Daoy (cell line): ENCODE data around the gene CSRP1. TPM values are rescaled to one million over a fixed set of nuclear protein-coding genes. Genes with fewer than 3 reads are reported as not detected.
"Not testable (repeated sequence)": the region's sequence is repeated elsewhere in the genome, so short reads cannot be mapped to it uniquely, and the experiment has no call there.

Experiments used
- DNase-seq: peaks from one replicate; pipeline ENCODE4 v3.0.0-alpha.2; 2015; ENCODE audit warnings: low read depth
- total RNA-seq: library from RNA; depleted of rRNA; stranded (reverse); fragments of >200 nt; shearing (Covaris generic); gene quantifications from 2 replicates; pipeline ENCODE4 v1.2.3, GENCODE V29; 2014

CSRP1 gene
- total RNA-seq, 1 experiment from 2014 or later: 866 TPM

DNA sequence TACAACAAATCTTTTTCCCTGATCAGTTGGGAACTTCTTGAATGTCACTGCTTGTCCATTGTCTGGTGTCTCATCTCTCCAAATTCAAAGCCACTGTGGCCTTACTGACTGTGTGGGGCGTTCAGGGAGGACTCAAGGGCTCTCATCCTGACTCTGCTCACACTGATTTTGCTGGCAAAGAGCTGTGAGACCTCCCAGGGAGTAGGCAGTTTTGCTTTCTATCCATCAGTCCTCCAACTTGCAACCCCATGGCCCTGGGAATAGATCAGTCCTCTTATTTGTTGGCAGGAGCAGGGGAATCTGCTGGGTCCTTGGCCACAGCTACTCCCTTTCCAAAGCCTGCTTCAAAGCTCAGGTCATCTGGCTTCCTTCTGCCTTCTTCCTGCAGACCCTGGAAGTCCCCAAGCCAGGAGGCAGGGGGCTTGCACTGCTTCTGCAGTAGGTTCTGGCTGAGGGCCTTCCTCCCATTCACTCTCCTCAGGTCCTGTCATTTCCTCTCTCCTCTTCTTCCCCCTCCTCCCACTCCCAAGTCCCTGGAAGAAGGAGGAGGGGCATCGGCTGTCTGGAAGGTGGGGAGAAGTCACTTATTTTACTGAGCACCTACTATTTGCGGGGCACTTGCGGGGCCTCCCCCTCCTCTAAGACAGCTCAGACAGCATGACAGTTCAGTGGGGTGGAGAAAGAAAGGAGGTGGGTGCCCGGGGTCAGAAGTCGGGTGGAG lies 31.1 kb upstream of the CSRP1 start:
- DNase-seq: peak; percentile 74

DNA sequence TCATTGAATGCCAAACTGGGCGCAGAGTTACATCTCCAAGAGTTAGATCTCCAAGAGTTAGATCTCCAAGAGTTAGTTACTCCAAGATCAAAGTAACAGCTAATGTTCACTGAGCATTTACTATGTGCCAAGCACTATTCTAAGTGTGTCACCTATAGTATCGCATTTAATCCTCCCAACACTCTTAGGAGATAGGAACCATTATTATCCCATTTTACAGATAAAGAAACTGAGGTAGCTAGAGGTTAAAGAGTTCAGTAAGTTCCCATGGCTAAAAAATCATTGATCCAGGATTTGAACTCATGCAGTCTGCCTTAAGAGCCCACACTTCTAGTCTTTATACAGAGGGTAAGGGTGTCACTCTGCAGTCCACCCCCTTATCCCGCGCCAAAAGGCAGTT lies 30.5 kb upstream of the CSRP1 start:
- DNase-seq: no peak

DNA sequence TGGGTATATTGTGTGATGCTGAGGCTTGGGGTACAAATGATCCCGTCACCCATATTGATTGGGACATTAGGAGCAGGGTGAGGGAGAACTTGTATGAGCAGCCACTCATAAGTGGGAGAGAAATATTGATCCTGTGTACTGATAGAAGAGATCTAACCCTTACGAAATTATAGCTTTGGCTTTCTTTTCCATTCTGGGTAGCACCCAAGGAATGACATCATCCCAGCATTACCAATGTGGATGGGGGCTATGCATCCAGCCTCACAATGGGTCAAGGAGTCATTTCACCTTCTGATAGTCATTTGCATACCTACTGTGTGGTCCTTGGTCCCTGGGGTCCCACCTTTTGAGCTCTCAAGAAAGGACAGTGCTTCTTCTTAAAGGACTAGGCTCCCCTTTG lies 30.1 kb upstream of the CSRP1 start:
- DNase-seq: no peak

DNA sequence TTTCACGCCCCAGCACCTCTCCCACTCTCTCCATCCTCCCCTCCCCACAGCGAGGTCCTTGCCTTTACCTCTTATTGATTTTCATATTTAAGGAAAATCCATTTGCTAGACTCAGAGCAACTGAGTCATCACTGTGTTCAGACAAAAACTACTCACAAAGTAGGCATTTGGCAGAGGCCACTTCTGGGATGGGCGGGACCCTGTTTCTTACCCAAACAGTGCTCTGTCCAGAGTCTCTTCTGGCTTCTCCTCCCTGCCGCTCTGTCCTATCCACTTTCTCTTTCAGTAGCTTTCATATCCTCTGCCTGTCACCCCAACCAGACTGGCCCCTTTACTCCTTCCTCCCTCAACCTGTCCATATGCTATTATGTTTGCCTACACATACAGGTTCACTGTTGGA lies 29.6 kb upstream of the CSRP1 start:
- DNase-seq: peak; percentile 87

DNA sequence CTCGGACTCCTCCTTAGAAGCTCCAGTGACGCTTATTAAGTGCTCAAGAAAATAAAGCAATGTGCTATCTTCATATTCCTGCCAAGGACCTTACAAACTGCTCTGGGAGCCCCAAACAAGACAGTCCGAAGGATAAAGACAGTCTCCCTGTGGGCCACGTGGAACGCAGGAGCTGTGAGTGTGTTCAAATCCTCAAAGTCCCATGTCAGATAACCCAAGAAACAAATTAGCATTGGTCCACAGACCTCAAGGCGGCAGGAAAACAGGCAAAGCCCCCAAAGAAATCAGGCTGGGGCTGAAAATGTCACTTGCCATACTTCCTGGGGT lies 29.0 kb upstream of the CSRP1 start:
- DNase-seq: no peak

DNA sequence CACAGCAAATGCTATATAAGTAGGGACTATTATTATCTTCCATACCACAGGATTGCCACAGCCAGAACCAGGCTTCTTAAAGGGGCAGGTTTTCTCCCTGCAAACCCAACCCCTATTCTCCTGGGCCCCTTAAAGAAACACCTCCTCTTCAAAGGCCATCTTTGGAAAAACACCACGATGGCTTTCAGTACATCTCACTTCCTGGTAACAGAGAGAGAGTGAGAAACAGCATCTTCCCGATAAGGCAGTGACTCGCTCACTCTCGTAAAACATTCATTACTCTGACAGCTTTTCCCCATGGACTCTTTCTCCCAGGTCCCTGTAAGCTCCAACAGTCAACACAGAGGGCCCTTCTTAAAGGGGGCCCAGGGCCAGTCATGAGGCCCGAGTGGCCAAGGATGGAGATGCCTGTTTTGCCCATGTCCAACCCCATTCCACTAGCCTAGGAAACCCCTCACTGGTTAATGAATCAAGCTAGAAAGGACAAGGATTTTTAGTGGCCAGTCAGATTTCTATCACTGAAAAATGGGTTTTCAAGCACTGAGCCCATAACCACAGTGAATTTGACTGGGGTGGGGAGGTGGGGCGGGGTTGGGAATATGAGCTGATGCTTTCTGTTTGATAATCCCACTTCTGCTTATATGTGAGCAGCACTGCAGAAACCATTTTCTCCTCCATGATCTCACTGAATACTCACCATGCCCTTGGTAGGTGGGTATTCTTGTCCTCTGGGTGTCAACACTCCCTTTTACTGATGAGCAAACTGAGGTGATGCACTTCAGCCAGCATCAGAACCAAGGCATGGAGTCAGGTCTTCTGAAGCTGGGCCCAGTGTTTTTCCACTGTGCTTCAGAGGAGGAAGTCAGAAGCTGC lies 28.4 kb upstream of the CSRP1 start:
- DNase-seq: peak; percentile 63

DNA sequence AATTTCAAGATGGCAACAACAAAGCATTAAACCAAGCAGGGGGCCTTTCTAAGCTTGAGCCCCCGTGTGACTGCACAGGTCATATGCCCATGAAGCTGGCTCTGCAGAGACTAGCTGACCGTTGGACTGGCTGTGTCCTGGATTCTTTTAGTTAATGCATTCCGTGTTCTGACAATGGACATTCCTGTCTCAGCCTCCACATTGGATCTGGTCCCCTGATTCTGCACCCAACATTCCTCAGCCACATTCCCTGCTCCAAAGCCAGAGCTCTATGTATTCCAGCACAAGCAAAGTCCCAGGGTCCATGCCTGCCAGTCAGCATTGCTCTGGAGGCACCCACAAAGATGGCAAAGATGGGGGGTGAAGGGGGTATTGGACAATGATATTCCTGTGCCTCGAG lies 26.9 kb upstream of the CSRP1 start:
- no peak for DNase-seq

DNA sequence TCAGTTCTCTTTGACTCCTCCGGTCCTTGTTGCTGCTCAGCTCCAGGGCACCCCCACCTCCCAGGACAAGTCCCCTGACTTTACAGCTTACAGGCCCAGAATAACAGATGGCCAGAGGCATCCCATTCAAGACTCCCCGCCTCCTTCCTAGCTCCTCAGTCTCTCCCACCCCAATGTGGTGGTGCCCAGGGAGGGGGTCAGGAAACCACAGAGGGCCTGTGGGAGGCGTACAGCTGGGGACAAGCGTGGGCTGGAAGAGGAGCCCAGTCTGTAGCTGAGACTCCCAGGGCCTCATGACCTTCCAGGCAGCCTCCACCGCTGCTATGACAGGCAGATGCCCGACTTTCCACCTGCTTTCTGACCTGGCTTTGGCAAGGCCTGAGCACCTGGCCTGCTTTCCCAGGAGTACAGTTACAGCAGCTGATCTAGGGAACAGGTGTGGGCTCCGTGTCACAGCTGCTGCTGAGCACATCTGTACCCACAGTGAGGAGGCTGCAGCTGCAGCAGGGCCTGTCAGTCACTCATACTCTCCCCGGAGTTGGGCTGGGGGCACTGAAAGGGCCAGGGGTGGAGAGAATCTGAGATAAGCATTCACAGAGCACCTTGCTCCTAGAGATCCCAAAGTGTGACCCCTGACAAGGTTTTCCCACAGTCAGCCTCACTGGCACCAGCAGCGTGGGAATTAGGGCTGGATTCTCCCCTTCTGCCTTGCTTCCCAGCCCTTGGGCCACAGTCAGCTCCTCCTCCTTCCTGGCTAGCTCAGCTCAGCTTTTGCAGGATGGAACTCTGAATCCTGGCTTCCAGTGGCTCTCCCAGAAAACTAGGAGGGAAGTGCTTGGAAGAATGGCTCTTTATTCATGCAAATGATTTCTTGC lies 24.9 kb upstream of the CSRP1 start:
- peak; percentile 43 for DNase-seq

DNA sequence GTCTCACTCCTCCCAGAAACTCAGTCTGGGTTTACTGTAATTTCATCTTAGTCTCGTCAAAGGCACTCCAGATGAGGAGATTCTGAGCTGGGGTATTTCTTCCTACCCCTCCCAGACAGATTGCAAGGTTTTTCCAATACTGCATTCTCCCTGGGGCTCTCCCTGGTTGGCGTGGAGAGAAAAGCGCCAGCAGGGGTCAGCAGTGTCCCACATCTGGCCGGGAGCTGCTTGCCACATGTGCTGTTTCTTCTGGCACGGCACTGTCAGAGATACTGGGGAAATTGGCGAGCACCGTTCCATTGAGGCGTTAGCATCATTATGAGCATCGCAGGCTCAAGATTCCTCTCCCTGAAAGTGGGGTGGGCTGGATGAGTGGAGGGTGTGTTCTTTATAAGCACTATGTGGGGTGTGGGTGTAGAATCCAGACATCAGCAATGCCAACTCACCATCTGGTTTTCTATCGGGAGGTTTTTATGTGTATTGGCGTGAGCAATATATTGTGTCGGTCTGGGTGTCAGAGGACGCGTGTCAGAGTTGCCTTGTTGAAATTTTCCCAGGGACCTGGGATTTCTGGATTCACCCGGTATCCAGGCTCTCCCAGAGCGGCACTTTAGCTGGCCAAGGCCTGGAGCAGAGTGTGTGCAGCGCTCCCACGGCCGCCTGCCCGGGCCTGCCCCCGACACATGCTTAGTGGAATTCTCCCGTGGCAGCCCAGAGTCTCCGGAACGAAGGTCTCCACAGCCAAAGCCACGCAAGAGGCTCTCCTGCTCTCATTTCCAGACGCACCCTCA lies 24.0 kb upstream of the CSRP1 start:
- peak; percentile 89 for DNase-seq

DNA sequence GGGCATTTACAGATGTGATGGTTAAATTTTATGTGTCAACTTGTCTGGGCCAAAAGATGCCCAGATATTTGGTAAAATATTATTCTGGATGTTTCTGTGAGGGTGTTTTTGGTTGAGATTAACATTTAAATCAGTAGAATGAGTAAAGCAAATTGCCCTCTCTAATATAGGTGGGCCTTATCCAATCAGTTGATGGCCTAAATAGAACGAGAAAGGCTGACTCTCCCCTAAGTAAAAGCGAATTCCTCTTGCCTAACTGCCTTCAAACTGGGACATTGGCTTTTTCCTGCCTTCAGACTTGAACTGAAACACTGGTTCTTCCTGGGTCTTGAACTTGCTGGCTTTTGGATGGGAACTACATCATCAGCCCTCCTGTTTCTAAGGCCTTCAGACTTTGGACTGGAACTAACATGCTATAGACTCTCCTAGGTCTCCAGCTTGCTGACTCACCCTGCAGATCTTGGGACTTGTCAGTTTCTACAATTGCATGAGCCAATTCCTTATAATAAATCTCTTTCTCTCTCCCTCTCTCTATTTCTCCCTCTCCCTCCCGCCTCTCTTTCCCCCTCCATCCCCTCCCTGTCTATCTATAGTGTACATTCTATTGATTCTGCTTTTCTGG lies 21.8 kb upstream of the CSRP1 start:
- no peak for DNase-seq

DNA sequence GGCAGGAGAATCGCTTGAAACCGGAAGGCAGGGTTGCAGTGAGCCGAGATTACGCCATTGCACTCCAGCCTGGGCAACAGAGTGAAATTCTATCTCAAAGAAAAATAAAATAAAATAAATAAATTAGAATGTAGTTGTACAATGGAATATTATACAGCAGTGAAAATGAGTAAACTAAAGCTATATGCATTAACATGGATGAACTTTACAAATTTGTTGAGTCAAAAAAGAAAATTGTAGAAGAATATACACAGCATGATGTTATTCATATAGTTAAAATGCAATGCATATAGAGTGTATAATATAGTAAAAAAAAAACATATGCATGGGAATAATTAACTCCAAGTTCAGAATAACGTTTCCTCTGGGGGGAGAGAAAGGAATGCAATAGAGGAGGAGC lies 21.0 kb upstream of the CSRP1 start:
- no peak for DNase-seq

DNA sequence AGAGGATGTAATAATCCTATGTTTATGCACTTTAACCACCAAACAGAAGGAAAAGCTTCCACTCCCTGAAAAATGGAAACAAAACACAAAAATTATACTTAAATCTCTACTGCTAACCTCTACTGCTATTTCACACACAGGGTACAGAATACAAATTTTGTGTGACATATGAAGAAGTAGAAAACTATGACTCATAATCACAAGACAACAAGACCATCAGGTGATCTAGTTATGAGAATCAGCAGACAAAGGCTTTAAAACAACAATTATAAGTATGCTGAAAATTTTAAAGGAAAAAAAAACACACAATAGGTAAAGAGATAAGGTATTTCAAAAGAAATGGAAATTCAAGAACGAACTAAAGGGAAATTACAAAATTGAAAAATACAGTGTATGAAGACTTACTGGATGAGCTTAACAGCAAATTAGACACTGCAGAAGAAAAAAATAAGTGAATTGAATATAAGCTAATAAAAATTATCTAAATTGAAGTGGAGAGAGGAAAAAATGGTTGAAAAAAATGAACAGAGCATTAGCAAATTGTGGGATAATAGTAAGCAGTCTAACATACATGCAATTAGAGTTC lies 18.4 kb upstream of the CSRP1 start:
- DNase-seq: no peak

DNA sequence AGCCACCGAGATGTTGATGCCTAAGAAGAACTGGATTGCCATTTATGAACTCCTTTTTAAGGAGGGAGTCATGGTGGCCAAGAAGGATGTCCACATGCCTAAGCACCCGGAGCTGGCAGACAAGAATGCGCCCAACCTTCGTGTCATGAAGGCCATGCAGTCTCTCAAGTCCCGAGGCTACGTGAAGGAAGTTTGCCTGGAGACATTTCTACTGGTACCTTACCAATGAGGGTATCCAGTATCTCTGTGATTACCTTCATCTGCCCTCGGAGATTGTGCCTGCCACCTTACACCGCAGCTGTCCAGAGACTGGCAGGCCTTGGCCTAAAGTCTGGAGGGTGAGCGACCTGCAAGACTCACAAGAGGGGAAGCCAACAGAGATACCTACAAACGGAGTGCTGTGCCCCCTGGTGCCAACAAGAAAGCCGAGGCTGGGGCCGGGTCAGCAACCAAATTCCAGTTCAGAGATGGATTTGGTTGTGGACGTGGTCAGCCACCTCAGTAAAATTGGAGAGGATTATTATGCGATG lies 13.2 kb upstream of the CSRP1 start:
- not testable (repeated sequence) for DNase-seq

DNA sequence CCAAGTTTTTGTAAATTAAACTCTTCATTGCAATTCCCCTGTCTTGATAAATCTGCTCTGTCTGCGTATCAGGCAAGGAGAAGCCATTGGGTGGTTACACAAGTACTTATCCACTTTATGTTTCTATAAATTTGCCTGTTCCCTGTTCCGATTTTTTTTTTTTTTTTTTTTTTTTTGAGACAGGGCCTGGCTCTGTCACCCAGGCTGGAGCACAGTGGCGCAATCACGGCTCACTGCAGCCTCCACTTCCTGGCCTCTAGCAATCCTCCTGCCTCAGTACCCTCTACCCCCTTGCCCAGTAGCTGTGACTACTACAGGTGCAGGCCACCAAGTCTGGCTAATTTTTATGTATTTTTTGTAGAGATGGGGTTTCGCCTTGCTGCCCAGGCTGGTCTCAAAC lies 11.1 kb upstream of the CSRP1 start:
- DNase-seq: no peak

DNA sequence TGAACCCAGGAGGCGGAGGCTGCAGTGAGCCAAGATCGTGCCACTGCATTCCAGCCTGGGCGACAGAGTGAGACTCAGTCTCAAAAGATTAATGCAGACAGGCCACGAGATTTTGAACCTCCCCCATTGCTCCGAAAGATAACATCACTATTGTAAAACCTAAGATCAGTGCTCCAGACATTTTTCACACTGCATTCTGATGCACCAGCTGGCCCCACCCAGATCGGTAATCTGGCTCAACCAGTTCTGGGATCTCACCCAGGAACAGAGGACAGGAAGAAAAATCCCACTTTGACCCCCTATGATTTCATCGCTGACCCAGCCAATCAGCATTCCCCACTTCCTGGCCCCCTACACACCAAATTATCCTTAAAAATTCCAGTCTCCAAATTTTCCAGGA lies 10.7 kb upstream of the CSRP1 start:
- no peak for DNase-seq

DNA sequence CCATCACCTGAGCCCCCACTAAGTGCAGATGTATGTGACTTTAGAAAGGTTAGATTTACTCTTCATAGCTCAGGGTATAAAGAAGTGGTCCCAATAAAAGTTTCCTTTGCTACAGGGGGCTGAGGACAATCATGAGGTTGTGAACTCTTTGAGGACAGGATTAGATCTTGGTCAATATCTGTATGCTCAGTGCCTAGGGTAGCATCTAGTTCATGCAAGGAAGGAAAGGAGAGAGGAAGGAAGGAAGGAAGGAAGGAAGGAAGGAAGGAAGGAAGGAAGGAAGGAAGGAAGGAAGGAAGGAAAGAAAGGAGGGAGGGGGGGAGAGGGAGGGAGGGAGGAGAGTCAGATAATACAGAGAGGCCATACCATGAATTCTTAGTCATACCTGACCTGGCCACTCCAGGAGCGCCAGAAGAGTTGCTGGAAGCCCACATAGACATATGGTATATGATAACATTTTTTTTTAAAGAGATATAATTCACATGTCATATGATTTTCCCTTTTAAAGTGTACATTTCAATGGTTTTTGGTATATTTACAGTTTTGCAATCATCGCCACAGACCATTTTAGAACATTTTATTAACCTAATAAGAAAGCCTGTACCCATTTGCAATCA lies 9.7 kb upstream of the CSRP1 start:
- no peak for DNase-seq

DNA sequence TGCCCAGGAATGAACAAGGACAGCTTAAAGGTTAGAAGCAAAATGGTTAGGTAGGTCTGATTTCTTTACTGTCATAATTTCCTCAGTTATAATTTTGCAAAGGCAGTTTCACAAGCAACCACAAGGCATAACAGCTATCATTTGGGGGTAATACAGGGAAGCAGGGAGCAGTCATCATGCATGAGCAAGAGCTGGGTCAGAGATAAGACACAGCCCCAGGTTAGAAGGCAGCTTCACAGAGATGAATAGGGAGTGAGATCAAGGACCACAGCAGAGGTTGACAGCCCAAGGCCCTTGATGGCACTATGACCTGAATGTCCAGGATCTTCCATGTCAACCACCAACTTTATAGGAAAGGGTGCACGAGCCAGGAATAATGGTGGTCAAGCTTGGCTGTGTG lies 9.0 kb upstream of the CSRP1 start:
- peak; percentile 48 for DNase-seq

DNA sequence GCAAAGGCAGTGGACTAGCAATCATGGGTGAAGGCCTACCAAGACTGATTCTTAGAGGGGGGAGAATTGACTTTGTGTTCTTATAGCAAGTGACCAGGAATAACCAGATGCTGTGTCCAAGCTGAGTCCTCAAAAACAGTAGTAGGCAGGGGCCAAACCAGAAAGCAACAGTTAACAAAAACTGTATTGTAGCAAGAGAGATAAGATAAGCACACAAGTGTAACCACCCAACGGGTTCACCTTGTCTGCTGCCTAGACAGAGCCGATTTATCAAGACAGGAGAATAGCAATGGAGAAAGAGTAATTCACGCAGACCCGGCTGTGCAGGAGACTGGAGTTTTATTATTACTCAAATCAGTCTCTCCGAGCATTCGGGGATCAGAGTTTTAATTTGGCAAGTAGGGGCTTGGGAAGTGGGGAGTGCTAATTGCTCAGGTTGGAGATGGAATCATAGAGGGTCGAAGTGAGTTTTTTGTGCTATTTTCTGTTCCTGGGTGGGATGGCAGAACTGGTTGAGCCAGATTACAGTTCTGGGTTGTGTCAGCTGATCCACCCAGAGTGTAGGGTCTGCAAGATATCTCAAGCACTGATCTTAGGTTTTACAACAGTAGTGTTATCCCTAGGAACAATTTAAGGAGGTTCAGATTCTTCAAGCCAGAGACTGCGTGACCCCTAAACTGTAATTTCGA lies 8.3 kb upstream of the CSRP1 start:
- no peak for DNase-seq

DNA sequence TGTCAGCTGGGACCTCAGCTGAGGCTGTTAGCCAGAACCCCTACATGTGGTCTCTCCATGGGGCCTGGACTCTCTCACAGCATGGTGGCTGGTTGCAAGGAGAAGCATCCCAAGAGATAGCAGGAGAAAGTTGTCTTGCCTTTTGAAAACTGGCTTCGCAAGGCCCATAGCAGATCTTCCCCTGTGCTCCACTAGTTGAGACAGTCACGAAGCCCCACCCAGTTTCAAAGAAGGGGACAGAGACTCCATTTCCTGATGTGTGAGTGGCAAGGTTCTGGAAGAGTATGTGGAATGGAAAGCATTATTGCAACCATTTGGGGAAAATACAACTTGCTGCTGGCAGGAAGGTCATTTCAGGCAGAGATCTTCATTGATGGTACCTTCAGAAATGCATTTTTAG lies 7.5 kb upstream of the CSRP1 start:
- no peak for DNase-seq
